Dermis microvascular lymphatic vessel endothelial cell (primary cell): ENCODE measurements around the gene FRMPD4. TPM values are rescaled to one million over a fixed set of nuclear protein-coding genes. Genes with fewer than 3 reads are reported as not detected.
A peak's percentile ranks its signal among the peaks of the same experiment; 100 is the strongest.

ENCODE experiments used
- DNase-seq, 2 donors: peaks; one replicate each; pipeline versions ENCODE4 v3.0.0 to v3.0.0-alpha.2; 2010; ENCODE audit warnings: low read depth in 2 of 2
- total RNA-seq: library from RNA; depleted of rRNA; stranded (reverse); fragments of >200 nt; gene quantifications from 2 replicates; pipeline ENCODE4 v1.2.1, GENCODE V29; 2014

Gene FRMPD4
- total RNA-seq, 1 donor from 2014 or later: not detected

DNA sequence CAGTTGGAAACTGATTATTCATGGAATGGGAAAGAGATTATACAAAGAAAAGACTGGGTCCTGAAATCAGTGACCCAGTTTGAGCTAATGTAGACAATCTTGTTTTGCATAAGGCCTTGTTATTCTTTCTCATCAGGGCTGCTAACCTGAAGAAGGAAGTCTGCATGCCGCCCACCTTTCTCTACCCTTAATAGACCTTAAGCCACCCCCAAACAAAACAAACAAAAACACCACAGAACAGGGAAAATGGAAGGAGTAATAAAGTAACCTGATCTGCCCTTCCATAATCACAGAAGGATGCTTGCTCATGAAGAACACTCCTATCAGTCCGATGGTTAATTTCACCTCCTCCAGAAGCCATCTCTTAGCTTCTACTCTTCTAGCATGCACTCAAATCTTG is 288.1 kb downstream of the FRMPD4 start:
- no peak for DNase-seq

- no peak for DNase-seq
These were observed 296.2 kb downstream of the FRMPD4 start for GRCh38 chrX:12434493-12434892.

- DNase-seq: peak; percentile 55 to 84
These were observed 301.1 kb downstream of the FRMPD4 start for GRCh38 chrX:12439416-12439815.

DNA sequence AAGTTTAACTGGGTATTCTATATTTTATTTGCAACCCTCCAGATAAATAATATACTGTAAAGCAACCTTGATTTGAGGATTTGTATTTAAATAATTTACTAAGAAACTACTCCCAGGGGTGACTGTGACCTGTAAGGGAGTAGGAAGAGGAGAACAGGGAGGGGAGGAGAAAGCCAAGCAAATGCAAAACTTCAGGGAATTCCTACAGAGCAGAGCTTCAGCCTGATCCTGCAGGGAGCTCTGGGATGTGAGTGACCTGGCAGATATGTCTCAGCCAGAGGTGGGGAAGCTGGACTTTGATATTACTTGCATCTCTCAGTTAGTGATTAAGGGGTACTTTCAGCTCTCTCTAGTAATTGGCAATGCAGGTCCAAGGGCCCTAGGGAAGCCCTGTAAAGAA is 302.0 kb downstream of the FRMPD4 start:
- DNase-seq: no peak

DNA sequence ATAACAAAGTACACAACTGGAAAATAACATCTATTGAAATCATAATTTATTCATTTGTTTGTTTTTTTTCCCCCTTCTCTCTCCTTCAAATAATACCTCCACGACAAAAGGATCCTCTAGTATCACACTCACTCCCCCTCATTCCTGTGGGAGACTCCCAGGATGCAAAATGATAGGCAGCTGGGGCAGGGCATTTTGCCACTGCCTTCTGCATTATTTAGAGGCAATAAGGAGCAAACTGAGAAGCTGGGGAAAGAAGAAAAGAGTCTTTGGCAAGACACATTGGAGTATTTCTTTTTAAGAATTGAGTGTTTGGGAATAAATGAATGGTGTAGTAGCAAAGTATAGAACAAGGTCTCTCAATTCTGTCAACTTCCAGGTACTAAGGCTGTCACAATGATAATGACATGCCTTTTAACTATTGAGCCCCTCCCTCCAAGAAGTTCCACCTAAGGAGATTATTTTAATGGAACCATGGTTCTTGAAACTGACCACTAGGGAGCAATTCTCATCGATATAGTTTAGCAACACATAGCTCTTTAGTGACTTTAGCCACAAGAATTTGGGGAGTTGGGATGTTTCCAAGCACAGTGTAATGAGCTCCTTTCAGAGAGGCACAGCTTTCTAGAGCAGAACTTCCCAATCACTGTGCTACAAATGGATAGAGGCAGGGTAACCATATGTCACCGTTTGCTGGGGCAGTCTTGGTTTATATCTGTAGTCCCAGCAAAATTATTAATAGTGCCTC is 303.3 kb downstream of the FRMPD4 start:
- DNase-seq: no peak

DNA sequence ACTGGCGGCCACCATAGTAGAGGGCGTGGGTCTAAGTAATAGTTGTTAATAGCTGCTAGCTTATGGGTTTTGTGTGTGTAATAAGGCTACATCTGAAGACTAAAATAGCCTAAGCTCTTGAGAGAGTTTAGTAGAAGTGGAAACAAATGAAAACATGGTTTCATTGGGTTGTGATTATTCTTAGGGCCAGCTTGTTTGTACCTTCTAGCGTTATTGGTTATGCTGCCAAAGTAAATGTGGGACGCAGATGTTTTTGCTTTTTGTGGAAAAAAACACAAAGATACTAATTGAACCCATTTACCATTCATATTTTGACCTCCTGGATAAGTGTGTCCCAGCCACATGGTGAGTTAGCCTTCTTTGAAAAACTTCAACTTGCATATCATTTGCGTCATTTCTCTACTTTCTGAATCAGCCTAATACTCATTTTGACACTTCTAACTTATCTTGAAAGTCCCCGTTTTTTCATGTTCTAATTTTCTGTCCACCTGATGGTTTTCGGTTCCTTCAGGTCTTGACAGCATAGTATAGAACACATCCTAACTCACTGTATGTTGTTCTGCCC is 305.3 kb downstream of the FRMPD4 start:
- no peak for DNase-seq

GRCh38 chrX:12446342-12447075 is 308.2 kb downstream of the FRMPD4 start:
- DNase-seq: no peak

DNA sequence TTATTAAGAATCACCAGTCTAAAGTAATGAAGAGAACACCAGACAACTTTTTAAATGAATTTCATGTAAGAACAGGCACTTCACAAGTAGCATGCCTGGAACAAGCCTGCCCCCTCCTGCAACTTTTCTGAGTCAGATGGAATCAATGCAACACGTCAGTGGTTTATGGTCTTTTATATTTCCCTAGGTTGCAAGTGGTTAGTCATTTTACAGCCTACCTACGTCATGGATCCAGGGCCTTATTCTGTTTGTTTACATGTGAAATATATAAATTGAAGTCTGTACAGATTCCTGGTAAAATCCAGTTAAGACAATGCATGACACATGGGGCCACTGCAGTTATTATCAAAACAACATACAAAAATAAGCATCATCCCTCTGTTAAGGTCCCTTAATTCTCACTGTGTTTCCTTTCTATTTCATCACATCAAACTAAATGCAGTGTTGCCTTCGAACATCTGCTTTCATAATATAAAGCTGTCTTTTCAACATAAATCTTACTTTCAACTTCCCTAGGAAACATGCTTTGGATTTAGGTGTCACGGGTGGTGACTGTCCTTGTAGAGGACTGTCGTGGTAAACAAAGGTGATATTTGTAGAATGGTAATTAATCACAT is 309.3 kb downstream of the FRMPD4 start:
- DNase-seq: peak; percentile 40 to 47

GRCh38 chrX:12452268-12452667 is 314.0 kb downstream of the FRMPD4 start:
- no peak for DNase-seq

DNA sequence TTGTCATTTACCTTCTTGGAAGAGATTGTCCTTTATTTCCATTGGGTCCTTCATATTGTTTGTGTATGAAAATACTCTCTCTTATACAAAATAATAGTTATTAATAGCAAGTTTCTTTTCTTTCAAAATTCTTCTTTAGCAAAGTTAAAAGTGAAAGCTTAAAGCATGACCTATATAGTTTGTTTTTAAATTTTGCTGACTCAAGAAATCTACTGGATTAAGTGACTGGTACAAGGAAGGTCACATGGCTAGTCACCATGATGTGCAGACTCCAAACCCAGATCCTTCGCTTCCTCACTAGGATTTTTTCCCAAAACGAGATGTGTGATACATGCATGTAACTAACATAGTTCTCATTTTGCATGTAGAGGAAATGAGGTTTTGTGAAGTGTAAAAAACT is 322.7 kb downstream of the FRMPD4 start:
- DNase-seq: no peak

DNA sequence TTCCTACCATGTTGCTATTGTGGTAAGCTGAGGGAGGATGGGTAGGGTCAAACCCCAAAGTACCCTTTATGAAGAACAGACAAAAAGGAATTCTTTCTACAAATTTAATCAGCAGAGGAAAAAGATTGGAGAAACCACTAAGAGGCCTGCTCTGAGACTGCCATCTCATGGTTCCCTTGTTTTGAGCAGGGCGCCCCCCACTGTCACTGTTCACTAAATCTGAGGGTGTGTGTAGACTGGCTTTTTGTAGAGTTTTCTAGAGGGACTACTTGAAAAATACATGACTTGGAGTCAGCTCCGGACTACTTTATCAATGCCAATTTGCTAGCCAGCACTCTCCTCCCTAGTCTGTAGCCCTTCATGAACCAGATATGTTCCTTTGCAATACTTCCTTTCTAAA is 324.8 kb downstream of the FRMPD4 start:
- no peak for DNase-seq

DNA sequence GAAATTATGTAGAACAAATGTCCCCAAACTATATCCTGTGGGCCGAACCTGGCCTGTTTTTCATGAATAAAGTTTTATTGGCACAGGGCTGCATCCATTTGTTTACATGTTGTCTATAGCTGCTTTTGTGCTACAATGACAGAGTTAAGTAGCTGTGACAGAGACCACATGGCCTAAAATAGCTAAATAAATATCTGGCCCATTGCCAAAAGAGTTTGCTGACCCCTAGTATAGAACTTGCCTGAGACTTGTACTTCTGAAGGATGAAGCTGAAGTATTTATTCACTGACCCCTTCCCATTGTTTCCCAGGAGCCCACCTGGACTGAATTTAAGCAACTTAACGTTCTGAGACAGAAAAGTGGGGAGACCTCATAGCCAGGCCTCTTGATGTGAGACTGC is 325.6 kb downstream of the FRMPD4 start:
- no peak for DNase-seq

DNA sequence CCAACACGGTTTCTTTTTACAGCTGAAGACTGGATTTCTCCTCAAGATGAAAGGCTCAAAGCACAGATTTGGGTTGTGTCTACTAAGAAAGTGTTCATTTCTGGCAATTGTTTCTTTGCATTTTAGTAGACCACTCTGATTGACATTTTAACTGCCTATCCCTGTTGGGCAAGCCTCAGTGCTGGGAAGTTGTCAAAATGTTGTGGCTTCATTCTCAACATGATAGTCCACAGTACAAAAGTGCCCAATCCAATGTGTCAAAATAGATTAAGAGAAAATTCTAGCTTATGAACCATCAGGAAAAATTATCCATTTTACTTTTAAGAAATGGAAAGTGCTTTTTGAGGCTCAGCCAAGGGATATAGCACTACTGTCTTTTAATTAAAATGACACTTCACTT is 329.0 kb downstream of the FRMPD4 start:
- no peak for DNase-seq

- no peak for DNase-seq
These were observed 331.0 kb downstream of the FRMPD4 start for GRCh38 chrX:12469296-12469695.

DNA sequence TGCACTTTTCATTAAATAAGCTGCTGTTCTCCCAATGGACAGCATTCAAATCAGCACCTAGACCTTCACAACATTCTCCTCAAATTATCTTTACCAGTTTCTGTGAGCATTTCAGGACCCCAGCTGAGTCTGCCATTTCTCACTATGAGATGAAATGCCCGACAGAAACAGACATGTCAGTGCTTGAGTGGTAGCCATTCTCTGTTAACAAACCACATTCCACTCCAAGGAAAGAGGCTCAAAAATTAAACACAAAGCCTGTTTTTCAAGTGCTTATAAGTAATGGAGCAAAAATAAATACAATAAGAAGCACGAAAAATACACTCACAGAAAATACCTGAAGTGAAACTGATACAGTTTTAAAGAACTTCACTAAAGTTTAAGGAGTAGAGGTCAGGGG is 332.8 kb downstream of the FRMPD4 start:
- no peak for DNase-seq

- no peak for DNase-seq
These were observed 342.7 kb downstream of the FRMPD4 start for GRCh38 chrX:12480956-12481355.

DNA sequence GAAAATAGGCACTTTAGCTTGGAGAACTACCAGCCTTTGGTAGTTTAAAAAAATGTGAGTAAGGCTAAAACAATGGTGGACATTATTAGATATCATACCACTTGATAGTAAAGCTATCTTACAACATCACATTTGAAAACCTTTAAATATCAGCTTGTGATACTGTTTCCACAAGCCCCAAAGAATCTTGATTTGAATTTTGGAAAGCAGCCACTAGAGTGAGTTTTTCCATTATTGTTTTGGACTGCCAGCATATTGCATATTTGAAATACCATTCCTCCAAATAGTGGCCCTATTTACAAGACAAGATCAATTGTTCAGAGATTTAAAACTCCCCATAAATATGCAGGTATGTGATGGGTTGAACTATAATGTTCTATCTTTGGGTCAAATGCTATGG is 349.9 kb downstream of the FRMPD4 start:
- peak in 1 of 2 donors; percentile 15 for DNase-seq

- peak; percentile 0 to 44 for DNase-seq
These were observed 350.5 kb downstream of the FRMPD4 start for GRCh38 chrX:12488771-12489170.

DNA sequence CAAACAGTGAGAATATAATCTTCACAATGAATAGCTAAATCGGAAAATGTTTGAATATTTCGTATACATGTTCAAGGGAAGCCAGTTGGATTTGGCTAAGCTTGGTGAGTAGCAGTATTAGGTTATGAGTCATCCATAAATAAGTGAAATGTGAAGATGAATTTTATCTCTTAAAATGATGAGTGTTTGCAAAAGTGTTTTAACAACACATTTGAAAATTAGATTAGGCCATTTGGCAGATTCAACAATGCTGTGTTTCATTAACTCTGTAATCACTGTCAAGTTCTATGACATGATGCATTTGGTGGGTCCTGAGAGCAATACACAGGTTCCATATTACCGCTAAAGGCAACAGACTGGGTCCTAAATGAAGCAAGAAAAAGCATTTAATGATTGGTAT is 351.1 kb downstream of the FRMPD4 start:
- no peak for DNase-seq

DNA sequence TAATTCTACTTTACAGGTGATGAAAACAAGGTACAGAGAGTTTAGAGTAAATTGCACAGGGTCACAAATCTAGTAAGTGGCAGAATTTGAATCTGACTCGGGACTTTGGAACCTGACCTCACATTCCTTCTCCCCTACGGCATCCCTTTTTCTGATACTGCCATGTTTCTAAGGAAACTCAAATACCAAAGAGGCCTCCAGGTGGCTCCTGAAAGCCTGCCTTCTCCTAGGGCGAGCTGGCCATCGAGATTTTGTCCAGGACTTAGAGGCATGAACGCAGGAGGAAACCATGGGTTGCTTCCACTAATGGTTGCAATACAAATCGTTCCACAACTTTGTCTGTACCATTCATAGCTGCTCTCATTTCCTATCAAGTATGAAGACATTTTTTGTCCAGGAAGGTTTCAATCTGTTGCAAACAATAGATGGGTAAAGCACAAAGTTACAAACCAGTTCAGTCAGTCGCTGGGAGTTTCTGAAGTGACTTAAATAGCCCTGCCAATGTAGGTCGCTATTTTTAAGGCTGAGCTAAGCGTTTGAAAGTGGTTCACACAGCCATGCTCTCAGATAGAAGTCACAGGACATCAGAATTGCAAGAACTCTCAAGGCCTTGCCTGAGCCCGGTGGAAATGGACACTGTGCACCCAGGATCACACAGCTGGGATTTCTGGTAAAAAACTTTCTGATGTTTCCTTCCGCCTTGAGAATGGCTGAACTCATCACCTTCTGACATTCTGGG is 356.3 kb downstream of the FRMPD4 start:
- DNase-seq: no peak

DNA sequence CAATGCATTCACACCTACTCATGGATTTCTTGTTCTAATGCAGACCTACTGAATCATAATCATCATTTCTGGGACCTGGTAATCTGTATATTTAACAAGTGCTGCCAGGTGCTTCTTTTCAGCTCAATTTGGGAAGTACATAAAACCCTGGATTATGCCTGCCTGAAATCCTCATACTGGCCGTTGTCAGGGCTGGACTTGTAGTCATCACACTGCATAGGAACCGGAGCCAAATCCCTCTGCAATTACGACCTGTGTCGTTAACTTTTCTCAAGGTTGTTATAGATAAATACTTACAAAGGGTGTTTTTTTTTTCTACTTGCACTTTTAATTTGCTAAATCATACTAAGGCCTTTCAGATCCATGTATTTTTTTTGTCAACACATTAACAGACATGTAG is 358.1 kb downstream of the FRMPD4 start:
- no peak for DNase-seq
